Measurements from ENCODE around the gene SLC9A9.
A peak's percentile ranks its signal among the peaks of the same experiment; 100 is the strongest.
"Not testable (repeated sequence)": the region's sequence is repeated elsewhere in the genome, so short reads cannot be mapped to it uniquely, and the experiment has no call there.

Gene SLC9A9

DNA sequence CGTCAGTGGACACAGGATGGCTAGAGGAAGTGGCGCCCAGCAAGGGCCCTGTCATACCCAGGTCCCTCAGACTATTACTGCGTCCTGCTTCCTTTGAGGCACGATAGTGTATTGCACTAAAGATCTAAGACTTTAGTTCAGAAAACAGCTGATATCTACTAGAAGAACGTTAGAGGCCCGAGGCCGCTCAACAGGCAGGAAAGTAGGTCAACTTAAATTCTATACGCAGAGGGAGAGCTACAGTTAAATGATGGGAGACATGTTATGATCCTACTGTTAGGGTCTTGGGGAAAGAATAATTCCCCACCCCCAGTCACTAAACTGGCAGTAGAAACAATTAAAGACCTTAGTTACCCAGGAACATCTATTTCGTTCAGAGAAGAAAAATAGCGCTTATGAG, 410.9 kb downstream of the SLC9A9 start:
- DNase-seq, result no peak

GRCh38 chr3:143436231-143436930, 411.9 kb downstream of the SLC9A9 start:
- no peak for DNase-seq

DNA sequence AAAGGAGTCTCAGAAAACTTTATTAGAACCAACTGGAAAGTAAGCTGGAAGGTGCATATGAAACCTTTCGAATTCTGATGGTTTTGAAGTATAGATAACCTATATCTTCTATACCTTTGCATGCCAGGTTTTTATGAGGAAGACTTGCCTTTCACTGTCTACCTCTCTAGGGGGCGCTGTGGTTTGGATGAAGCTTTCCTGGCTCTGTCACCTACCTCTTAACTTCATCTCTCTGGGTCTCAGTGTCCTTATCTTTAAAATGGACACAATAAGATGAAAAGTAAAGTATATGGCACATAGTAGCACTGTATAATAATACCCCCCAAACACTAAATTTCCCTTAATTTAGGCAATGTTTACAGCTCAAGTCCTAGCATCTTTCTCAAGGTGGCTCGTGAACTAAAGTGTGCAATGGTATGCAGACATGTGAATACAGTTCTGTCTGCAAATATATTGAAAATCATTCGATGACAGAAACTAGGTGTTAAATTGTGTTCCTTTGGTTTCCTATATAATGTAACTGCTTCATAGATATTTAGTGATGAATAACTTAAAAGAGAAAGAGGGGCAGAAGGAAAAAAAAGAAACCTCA, 414.4 kb downstream of the SLC9A9 start:
- peak; percentile 26 to 30 for DNase-seq

GRCh38 chr3:143431298-143431697, 417.0 kb downstream of the SLC9A9 start:
- DNase-seq, result not testable (repeated sequence)

DNA sequence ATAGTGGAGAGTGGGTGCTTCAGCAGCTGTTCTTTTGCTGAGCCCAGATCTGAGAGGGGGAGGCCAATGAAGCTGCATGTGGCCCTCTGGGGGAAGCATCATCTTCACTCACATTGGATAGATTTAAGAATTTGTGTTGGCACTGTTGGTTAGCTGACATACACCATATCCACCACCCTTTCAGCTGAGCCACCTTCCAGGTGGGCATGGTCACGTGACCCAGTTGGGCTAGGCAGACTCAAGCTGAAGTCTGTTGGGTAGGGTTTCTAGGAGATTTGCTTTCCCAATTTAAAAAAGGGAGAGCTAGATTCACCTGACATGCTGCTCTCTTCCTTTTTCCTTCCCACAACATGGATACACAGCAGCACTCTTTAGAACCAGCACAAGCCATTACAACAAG, 417.7 kb downstream of the SLC9A9 start:
- DNase-seq, result no peak

GRCh38 chr3:143429628-143430514, 418.4 kb downstream of the SLC9A9 start:
- no peak for DNase-seq

DNA sequence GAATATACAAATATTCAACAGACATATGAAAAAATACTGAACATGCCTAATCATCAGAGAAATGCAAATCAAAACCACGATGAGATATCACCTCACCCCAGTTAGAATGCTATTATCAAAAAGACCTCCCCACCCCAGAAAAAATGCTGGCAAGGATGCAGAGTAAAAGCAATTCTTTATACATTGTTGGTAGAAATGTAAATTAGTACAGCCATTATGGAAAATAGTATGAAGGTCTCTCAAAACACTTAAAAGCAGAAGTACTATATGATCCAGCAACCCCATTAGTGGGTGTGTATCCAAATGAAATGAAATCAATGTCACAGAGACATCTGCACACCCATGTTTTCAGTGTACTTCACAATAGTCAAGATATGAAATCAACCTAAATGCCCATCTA, 420.0 kb downstream of the SLC9A9 start:
- no peak for DNase-seq

DNA sequence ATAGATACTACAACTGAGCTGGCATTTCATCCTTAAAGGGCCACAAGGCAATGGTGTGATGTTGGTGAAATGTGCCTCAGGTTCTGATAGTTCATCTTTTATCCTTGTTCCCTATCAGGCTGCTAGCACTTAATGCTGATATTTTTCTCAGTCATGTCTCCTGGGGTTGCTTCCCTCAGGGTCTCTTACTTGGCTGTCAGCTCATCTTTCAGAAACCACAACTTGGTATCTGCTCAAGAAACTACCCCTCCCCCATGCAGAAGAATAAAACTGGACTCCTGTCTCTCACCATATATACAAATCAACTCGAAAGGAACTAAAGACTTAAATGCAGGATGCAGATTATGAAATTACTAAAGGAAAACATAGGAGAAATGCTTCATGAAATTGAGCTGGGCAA, 420.6 kb downstream of the SLC9A9 start:
- no peak for DNase-seq

GRCh38 chr3:143424874-143425273, 423.4 kb downstream of the SLC9A9 start:
- no peak for DNase-seq

- DNase-seq, result no peak
Measured at GRCh38 chr3:143421556-143421955, 426.7 kb downstream of the SLC9A9 start.

- DNase-seq, result no peak
Measured at GRCh38 chr3:143419611-143420010, 428.7 kb downstream of the SLC9A9 start.

DNA sequence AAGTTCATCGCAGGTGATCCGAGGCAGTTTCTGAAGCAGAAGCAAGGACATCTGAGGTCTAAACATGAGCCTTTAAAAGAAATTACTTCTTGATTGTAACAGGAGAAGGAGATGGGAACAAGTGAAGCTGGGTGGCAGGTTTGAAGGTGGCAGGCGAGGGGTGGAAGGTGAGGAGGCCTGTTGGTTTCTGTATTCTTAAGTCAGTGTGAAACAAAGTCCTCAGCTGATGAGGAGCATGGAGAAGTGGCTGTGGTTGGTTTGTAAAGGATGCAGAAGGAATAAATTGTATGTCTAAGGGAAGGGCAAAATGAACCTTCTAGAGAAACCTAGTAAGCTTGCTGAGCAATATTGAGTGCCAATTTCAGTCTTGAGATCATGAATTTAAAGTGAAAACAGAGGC, 429.9 kb downstream of the SLC9A9 start:
- DNase-seq, result no peak

DNA sequence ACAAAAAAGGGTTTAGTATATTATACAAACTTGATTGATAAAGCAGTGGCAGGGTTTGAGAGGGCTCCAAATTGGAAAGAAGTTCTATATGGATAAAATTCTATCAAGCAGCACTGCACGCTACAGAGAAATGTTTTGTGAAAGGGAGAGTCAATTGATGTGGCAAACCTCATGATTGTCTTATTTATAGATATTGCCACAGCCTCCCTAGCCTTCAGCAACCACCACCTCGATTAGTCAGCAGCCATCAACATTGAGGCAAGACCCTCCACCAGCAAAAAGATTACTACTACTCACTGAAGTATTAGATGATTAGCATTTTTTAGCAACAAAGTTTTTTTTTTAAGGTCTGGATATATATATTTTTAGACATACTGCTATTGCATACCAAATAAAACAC, 432.0 kb downstream of the SLC9A9 start:
- no peak for DNase-seq

- DNase-seq, result no peak
Measured at GRCh38 chr3:143414571-143415253, 433.6 kb downstream of the SLC9A9 start.

DNA sequence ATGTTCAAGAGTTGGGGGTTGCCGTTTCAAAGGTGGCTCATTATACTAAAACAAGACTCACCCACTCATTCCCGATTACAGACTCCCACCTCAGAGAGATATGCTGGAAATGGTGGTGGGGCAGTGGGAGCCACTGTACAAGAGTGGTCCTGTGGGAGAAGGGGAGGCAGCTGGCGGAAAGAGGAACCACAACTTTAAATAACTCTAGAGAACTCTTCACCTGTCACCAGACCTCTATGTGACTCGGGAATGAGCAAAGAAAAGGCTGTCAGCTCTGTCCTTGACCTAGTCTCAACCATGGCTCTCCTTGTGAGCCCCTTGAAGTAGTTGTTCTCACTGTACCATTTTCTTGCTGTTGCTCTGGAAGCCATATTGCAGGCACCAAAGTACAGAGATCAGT, 434.9 kb downstream of the SLC9A9 start:
- DNase-seq, result no peak

- DNase-seq, result no peak
Measured at GRCh38 chr3:143412084-143412483, 436.2 kb downstream of the SLC9A9 start.

- no peak for DNase-seq
Measured at GRCh38 chr3:143410259-143410658, 438.0 kb downstream of the SLC9A9 start.

GRCh38 chr3:143408771-143409170, 439.5 kb downstream of the SLC9A9 start:
- DNase-seq, result no peak

GRCh38 chr3:143402602-143403001, 445.7 kb downstream of the SLC9A9 start:
- no peak for DNase-seq

GRCh38 chr3:143396790-143397189, 451.5 kb downstream of the SLC9A9 start:
- DNase-seq, result no peak

- DNase-seq, result no peak
Measured at GRCh38 chr3:143389388-143389787, 458.9 kb downstream of the SLC9A9 start.

GRCh38 chr3:143387425-143387824, 460.8 kb downstream of the SLC9A9 start:
- DNase-seq, result no peak

DNA sequence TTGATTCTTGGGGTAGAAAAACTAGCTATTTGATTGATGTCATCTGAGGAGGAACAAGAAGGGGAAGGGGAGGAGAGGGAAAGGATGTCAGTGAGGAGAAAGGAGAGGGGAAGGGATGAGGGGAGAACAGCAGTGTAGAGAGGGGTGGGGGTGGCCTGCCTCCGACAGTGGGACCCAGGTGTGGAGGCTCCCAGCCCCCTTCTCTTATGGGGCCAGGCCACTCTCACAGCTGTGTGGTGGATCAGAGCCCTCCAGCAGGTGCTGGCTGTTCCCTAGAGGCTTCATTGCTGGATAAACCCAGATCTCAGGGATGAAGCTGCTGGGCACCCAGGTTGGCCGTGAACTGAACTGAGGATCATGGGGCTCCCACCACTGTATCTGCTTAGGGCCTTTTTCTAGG, 464.2 kb downstream of the SLC9A9 start:
- no peak for DNase-seq
